Ishikawa (cell line): ENCODE measurements around the gene CERS5.
A peak's percentile ranks its signal among the peaks of the same experiment; 100 is the strongest.

Experiments used
- CEBPB ChIP-seq: IDR thresholded peaks from 2 replicates; pipeline ENCODE4 v1.6.1; 2012
- CREB1 ChIP-seq: IDR thresholded peaks from 2 replicates; pipeline ENCODE4 v1.6.1; 2012; ENCODE audit warnings: low read depth
- EGR1 ChIP-seq: IDR thresholded peaks from 2 replicates; pipeline ENCODE4 v1.6.1; 2012
- EP300 ChIP-seq: IDR thresholded peaks from 2 replicates; pipeline ENCODE4 v1.6.1; 2012; ENCODE audit warnings: borderline replicate concordance
- FOXM1 ChIP-seq: IDR thresholded peaks from 2 replicates; pipeline ENCODE4 v1.6.1; 2012; ENCODE audit warnings: low read depth, borderline replicate concordance
- NFIC ChIP-seq: IDR thresholded peaks from 2 replicates; pipeline ENCODE4 v1.6.1; 2012
- RAD21 ChIP-seq: IDR thresholded peaks from 2 replicates; pipeline ENCODE4 v1.6.1; 2012; ENCODE audit warnings: low read depth
- TAF1 ChIP-seq: IDR thresholded peaks from 2 replicates; pipeline ENCODE4 v1.6.1; 2012; ENCODE audit warnings: low read depth, mild to moderate bottlenecking
- TCF12 ChIP-seq: IDR thresholded peaks from 2 replicates; pipeline ENCODE4 v1.6.1; 2012; ENCODE audit warnings: low read depth
- TEAD4 ChIP-seq: IDR thresholded peaks from 2 replicates; pipeline ENCODE4 v1.6.1; 2012
- YY1 ChIP-seq: IDR thresholded peaks from 2 replicates; pipeline ENCODE4 v1.6.1; 2012; ENCODE audit warnings: low read depth
- ZBTB7A ChIP-seq: IDR thresholded peaks from 2 replicates; pipeline ENCODE4 v1.6.1; 2012; ENCODE audit warnings: low read depth
- TF ChIP-seq, protein P1 (sequence below): IDR thresholded peaks from 2 replicates; pipeline ENCODE4 v1.6.1; 2012
- TF ChIP-seq, protein P2 (sequence below): IDR thresholded peaks from 2 replicates; pipeline ENCODE4 v1.6.1; 2012; ENCODE audit warnings: low read depth, mild to moderate bottlenecking
- TF ChIP-seq, protein P3 (sequence below): IDR thresholded peaks from 2 replicates; pipeline ENCODE4 v1.6.1; 2012

CERS5 gene

DNA sequence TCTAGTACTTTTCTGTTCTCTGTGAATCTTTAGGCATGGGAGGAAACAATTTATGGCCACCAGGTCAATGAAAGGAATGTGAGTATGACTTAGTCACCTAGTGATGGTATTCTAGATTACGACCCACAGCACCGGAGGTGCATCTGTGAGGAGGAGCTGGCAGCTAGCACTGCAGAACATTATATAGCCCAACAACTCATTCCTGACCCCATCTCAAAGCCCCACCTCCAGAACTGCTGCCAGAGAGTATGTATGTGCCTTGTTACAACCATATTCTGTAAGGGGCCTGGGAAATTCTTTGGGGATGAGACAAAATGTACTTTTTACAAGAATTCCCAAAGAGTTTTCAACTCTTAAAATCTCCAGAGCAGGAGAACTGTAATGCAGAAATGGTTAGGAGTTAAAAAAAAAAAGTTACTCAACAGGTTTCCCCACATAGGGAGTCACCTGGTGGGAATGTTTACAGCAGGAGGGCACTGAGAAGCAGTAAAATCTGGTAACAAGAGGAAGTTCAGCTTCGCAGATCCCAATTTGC lies 34.9 kb upstream of the CERS5 start:
- no peak for TF ChIP-seq ZBTB7A
- TF ChIP-seq, protein P1, sequence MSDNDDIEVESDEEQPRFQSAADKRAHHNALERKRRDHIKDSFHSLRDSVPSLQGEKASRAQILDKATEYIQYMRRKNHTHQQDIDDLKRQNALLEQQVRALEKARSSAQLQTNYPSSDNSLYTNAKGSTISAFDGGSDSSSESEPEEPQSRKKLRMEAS: peak; percentile 70; the same call in 1 of the 2 replicates
- peak; percentile 34; the same call in 1 of the 2 replicates for TF ChIP-seq RAD21
- TF ChIP-seq CREB1: no peak
- TF ChIP-seq CEBPB: peak; percentile 75; the same call in 1 of the 2 replicates
- TF ChIP-seq, protein P2, sequence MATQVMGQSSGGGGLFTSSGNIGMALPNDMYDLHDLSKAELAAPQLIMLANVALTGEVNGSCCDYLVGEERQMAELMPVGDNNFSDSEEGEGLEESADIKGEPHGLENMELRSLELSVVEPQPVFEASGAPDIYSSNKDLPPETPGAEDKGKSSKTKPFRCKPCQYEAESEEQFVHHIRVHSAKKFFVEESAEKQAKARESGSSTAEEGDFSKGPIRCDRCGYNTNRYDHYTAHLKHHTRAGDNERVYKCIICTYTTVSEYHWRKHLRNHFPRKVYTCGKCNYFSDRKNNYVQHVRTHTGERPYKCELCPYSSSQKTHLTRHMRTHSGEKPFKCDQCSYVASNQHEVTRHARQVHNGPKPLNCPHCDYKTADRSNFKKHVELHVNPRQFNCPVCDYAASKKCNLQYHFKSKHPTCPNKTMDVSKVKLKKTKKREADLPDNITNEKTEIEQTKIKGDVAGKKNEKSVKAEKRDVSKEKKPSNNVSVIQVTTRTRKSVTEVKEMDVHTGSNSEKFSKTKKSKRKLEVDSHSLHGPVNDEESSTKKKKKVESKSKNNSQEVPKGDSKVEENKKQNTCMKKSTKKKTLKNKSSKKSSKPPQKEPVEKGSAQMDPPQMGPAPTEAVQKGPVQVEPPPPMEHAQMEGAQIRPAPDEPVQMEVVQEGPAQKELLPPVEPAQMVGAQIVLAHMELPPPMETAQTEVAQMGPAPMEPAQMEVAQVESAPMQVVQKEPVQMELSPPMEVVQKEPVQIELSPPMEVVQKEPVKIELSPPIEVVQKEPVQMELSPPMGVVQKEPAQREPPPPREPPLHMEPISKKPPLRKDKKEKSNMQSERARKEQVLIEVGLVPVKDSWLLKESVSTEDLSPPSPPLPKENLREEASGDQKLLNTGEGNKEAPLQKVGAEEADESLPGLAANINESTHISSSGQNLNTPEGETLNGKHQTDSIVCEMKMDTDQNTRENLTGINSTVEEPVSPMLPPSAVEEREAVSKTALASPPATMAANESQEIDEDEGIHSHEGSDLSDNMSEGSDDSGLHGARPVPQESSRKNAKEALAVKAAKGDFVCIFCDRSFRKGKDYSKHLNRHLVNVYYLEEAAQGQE: no peak; the same call in 1 of the 2 replicates
- no peak for TF ChIP-seq YY1
- TF ChIP-seq, protein P3, sequence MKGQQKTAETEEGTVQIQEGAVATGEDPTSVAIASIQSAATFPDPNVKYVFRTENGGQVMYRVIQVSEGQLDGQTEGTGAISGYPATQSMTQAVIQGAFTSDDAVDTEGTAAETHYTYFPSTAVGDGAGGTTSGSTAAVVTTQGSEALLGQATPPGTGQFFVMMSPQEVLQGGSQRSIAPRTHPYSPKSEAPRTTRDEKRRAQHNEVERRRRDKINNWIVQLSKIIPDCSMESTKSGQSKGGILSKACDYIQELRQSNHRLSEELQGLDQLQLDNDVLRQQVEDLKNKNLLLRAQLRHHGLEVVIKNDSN: peak; percentile 80
- peak; percentile 77 for TF ChIP-seq FOXM1
- TF ChIP-seq TAF1: no peak
- peak; percentile 87; the same call in 1 of the 2 replicates for TF ChIP-seq TEAD4
- TF ChIP-seq EP300: peak; percentile 82
- no peak for TF ChIP-seq EGR1
- peak; percentile 74 for TF ChIP-seq NFIC
- peak; percentile 83 for TF ChIP-seq TCF12

DNA sequence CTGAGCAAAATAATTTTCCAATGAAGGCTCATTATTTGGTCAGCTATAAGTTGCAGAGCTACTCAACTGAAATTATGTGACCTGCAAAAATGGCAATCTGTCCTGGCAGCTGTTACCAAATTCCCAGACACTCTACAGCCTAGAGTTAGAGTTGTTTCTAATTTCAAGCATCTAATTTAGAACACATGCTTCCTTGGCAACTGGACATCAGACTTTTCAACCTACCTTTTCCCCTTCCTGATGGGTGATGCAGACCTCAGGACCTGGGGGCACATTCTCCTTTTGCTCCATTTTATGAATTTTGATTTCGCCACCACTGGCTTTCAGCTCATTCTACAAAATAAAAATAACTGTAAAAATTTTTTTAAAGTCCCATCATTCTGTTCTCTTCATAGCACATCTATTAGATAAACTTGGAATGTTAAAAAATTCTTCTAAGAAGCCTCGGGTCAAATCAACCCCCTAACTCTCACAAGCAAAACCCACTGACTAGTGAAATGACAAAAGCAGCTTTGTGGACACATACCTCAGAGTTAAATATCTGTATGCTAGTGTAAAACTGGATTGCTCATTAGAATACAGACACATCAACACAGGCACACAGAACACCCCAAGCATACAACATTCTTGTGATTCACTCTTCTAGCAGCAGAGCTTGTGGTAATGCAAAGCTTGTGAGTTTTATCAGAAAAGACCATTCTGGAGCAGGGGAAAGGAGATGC lies 33.5 kb upstream of the CERS5 start:
- TF ChIP-seq CREB1: no peak
- no peak for TF ChIP-seq EP300
- TF ChIP-seq RAD21: no peak
- TF ChIP-seq, protein P1: no peak
- no peak for TF ChIP-seq TAF1
- TF ChIP-seq TEAD4: no peak
- no peak for TF ChIP-seq FOXM1
- TF ChIP-seq TCF12: no peak
- no peak for TF ChIP-seq YY1
- TF ChIP-seq CEBPB: no peak
- no peak for TF ChIP-seq ZBTB7A
- TF ChIP-seq, protein P2: no peak
- TF ChIP-seq NFIC: no peak
- no peak for TF ChIP-seq EGR1

DNA sequence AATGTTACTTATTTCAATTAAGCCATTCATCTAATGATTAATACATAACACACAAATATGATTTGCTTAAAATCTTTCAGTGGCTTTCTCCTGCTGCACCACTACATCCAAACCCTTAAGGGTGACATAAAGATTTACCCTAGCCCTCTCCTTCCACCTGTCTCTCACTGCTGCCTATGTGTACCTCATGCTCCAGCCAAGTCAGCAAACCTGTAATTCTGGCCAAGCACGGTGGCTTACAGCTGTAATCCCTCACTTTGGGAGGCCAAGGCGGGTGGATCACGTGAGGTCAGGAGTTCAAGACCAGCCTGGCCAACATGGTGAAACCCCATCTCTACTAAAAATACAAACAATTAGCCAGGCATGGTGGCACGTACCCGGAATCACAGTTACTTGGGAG lies 31.7 kb upstream of the CERS5 start:
- TF ChIP-seq YY1 (no peak), CREB1 (no peak), CEBPB (no peak), TCF12 (no peak), TEAD4 (no peak), NFIC (no peak), ZBTB7A (no peak), TAF1 (no peak)
- TF ChIP-seq, protein P1: no peak

DNA sequence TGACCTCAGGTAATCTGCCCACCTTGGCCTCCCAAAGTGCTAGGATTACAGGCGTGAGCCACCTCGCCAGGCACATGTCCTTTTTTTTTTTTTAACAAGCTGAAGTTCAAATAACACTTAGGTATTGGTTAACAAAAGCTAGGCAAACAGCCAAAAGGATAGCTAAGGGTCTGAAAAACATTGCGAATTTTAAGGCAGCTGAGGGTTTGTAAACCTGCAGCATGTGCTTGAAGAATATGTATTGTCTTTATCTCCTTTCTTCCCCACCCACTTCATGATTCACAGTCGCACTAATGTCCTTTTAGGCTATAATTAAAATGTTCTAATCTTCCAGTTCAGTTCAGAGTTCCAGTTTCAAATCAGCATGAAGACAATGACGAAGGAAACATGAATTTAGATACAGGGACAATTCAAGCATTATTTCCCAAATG lies 30.1 kb upstream of the CERS5 start:
- TF ChIP-seq, protein P2: no peak
- TF ChIP-seq TAF1 (no peak), CEBPB (no peak), TEAD4 (0 out of 2 replicates have a peak, but pooled peaks have one; percentile 10), FOXM1 (no peak), TCF12 (no peak), YY1 (no peak), NFIC (0 out of 2 replicates have a peak, but pooled peaks have one; percentile 13), ZBTB7A (no peak), CREB1 (no peak), EP300 (peak; percentile 46; the same call in 1 of the 2 replicates), RAD21 (no peak), EGR1 (no peak)
- TF ChIP-seq, protein P3: no peak
- TF ChIP-seq, protein P1: peak; percentile 45
